ENCODE results near the gene TNS1.

Gene TNS1

GRCh38 chr2:217851191-217852020, 151.4 kb downstream of the TNS1 start:
- H3K27ac ChIP-seq (ENCODE audit: low read length): peak overlapping the region; percentile 74
- peaks cover 19 to 94% of the 10 kb centered on the region in 2 donors for H3K4me1 ChIP-seq (ENCODE audit: control insufficient read depth in 1 of 2, insufficient read depth in 2 of 2, low read length in 2 of 2)
- peak overlapping the region in 1 of 2 donors; percentile 3 for H3K4me3 ChIP-seq (ENCODE audit: low read depth in 1 of 2, low read length in 2 of 2)
- H3K9me3 ChIP-seq (ENCODE audit: control insufficient read depth in 1 of 2, low read length in 2 of 2): no peaks in the 10 kb centered on the region
- no peaks in the 10 kb centered on the region for H3K27me3 ChIP-seq (ENCODE audit: low read depth, low read length)
- H3K36me3 ChIP-seq (ENCODE audit: control insufficient read depth in 1 of 2, insufficient read depth in 2 of 2, low read length in 2 of 2): peaks cover 45 to 56% of the 10 kb centered on the region in 2 donors

- Histone ChIP-seq H3K4me3 (ENCODE audit: low read depth in 1 of 2, low read length in 2 of 2) (no peak overlapping the region), H3K27ac (ENCODE audit: low read length) (peak overlapping the region; percentile 74), H3K4me1 (ENCODE audit: control insufficient read depth in 1 of 2, insufficient read depth in 2 of 2, low read length in 2 of 2) (peaks cover 19 to 94% of the 10 kb centered on the region in 2 donors), H3K9me3 (ENCODE audit: control insufficient read depth in 1 of 2, low read length in 2 of 2) (no peaks in the 10 kb centered on the region), H3K36me3 (ENCODE audit: control insufficient read depth in 1 of 2, insufficient read depth in 2 of 2, low read length in 2 of 2) (peaks cover 41 to 55% of the 10 kb centered on the region in 2 donors), H3K27me3 (ENCODE audit: low read depth, low read length) (no peaks in the 10 kb centered on the region)
Measured at GRCh38 chr2:217849154-217849975, 153.4 kb downstream of the TNS1 start.

GRCh38 chr2:217848351-217848957, 154.3 kb downstream of the TNS1 start:
- no peaks in the 10 kb centered on the region for H3K27me3 ChIP-seq (ENCODE audit: low read depth, low read length)
- no peak overlapping the region for H3K27ac ChIP-seq (ENCODE audit: low read length)
- H3K9me3 ChIP-seq (ENCODE audit: control insufficient read depth in 1 of 2, low read length in 2 of 2): no peaks in the 10 kb centered on the region
- H3K4me3 ChIP-seq (ENCODE audit: low read depth in 1 of 2, low read length in 2 of 2): no peak overlapping the region
- H3K36me3 ChIP-seq (ENCODE audit: control insufficient read depth in 1 of 2, insufficient read depth in 2 of 2, low read length in 2 of 2): peaks cover 38 to 54% of the 10 kb centered on the region in 2 donors
- peaks cover 19 to 94% of the 10 kb centered on the region in 2 donors for H3K4me1 ChIP-seq (ENCODE audit: control insufficient read depth in 1 of 2, insufficient read depth in 2 of 2, low read length in 2 of 2)

GRCh38 chr2:217847552-217848350, 155.0 kb downstream of the TNS1 start:
- Histone ChIP-seq H3K27me3 (ENCODE audit: low read depth, low read length) (no peaks in the 10 kb centered on the region), H3K36me3 (ENCODE audit: control insufficient read depth in 1 of 2, insufficient read depth in 2 of 2, low read length in 2 of 2) (peaks cover 38 to 54% of the 10 kb centered on the region in 2 donors), H3K9me3 (ENCODE audit: control insufficient read depth in 1 of 2, low read length in 2 of 2) (no peaks in the 10 kb centered on the region), H3K27ac (ENCODE audit: low read length) (peak overlapping the region; percentile 20), H3K4me3 (ENCODE audit: low read depth in 1 of 2, low read length in 2 of 2) (no peak overlapping the region), H3K4me1 (ENCODE audit: control insufficient read depth in 1 of 2, insufficient read depth in 2 of 2, low read length in 2 of 2) (peaks cover 14 to 94% of the 10 kb centered on the region in 2 donors)

GRCh38 chr2:217847115-217847514, 155.7 kb downstream of the TNS1 start:
- H3K27ac ChIP-seq (ENCODE audit: low read length): peak overlapping the region; percentile 20
- H3K9me3 ChIP-seq (ENCODE audit: control insufficient read depth in 1 of 2, low read length in 2 of 2): no peaks in the 10 kb centered on the region
- H3K36me3 ChIP-seq (ENCODE audit: control insufficient read depth in 1 of 2, insufficient read depth in 2 of 2, low read length in 2 of 2): peaks cover 38 to 54% of the 10 kb centered on the region in 2 donors
- no peaks in the 10 kb centered on the region for H3K27me3 ChIP-seq (ENCODE audit: low read depth, low read length)
- H3K4me1 ChIP-seq (ENCODE audit: control insufficient read depth in 1 of 2, insufficient read depth in 2 of 2, low read length in 2 of 2): peaks cover 11 to 94% of the 10 kb centered on the region in 2 donors
- H3K4me3 ChIP-seq (ENCODE audit: low read depth in 1 of 2, low read length in 2 of 2): no peak overlapping the region

GRCh38 chr2:217846321-217846743, 156.5 kb downstream of the TNS1 start:
- H3K9me3 ChIP-seq (ENCODE audit: control insufficient read depth in 1 of 2, low read length in 2 of 2): no peaks in the 10 kb centered on the region
- peaks cover 8 to 94% of the 10 kb centered on the region in 2 donors for H3K4me1 ChIP-seq (ENCODE audit: control insufficient read depth in 1 of 2, insufficient read depth in 2 of 2, low read length in 2 of 2)
- no peaks in the 10 kb centered on the region for H3K27me3 ChIP-seq (ENCODE audit: low read depth, low read length)
- H3K36me3 ChIP-seq (ENCODE audit: control insufficient read depth in 1 of 2, insufficient read depth in 2 of 2, low read length in 2 of 2): peaks cover 46 to 62% of the 10 kb centered on the region in 2 donors
- H3K27ac ChIP-seq (ENCODE audit: low read length): no peak overlapping the region
- H3K4me3 ChIP-seq (ENCODE audit: low read depth in 1 of 2, low read length in 2 of 2): no peak overlapping the region

GRCh38 chr2:217845301-217845700, 157.5 kb downstream of the TNS1 start:
- peaks cover 0 to 94% of the 10 kb centered on the region in 2 donors for H3K4me1 ChIP-seq (ENCODE audit: control insufficient read depth in 1 of 2, insufficient read depth in 2 of 2, low read length in 2 of 2)
- H3K27ac ChIP-seq (ENCODE audit: low read length): no peak overlapping the region
- H3K36me3 ChIP-seq (ENCODE audit: control insufficient read depth in 1 of 2, insufficient read depth in 2 of 2, low read length in 2 of 2): peaks cover 46 to 65% of the 10 kb centered on the region in 2 donors
- no peaks in the 10 kb centered on the region for H3K27me3 ChIP-seq (ENCODE audit: low read depth, low read length)
- no peak overlapping the region for H3K4me3 ChIP-seq (ENCODE audit: low read depth in 1 of 2, low read length in 2 of 2)
- no peaks in the 10 kb centered on the region for H3K9me3 ChIP-seq (ENCODE audit: control insufficient read depth in 1 of 2, low read length in 2 of 2)

GRCh38 chr2:217844696-217845095, 158.1 kb downstream of the TNS1 start:
- Histone ChIP-seq H3K27me3 (ENCODE audit: low read depth, low read length) (no peaks in the 10 kb centered on the region), H3K9me3 (ENCODE audit: control insufficient read depth in 1 of 2, low read length in 2 of 2) (no peaks in the 10 kb centered on the region), H3K36me3 (ENCODE audit: control insufficient read depth in 1 of 2, insufficient read depth in 2 of 2, low read length in 2 of 2) (peaks cover 46 to 61% of the 10 kb centered on the region in 2 donors), H3K4me3 (ENCODE audit: low read depth in 1 of 2, low read length in 2 of 2) (no peak overlapping the region), H3K27ac (ENCODE audit: low read length) (no peak overlapping the region), H3K4me1 (ENCODE audit: control insufficient read depth in 1 of 2, insufficient read depth in 2 of 2, low read length in 2 of 2) (peaks cover 0 to 94% of the 10 kb centered on the region in 2 donors)

GRCh38 chr2:217843324-217843723, 159.5 kb downstream of the TNS1 start:
- Histone ChIP-seq H3K4me3 (ENCODE audit: low read depth in 1 of 2, low read length in 2 of 2) (no peak overlapping the region), H3K27me3 (ENCODE audit: low read depth, low read length) (no peaks in the 10 kb centered on the region), H3K9me3 (ENCODE audit: control insufficient read depth in 1 of 2, low read length in 2 of 2) (no peaks in the 10 kb centered on the region), H3K36me3 (ENCODE audit: control insufficient read depth in 1 of 2, insufficient read depth in 2 of 2, low read length in 2 of 2) (peaks cover 41 to 47% of the 10 kb centered on the region in 2 donors), H3K4me1 (ENCODE audit: control insufficient read depth in 1 of 2, insufficient read depth in 2 of 2, low read length in 2 of 2) (peaks cover 0 to 96% of the 10 kb centered on the region in 2 donors), H3K27ac (ENCODE audit: low read length) (no peak overlapping the region)

- no peak overlapping the region for H3K4me3 ChIP-seq (ENCODE audit: low read depth in 1 of 2, low read length in 2 of 2)
- H3K27ac ChIP-seq (ENCODE audit: low read length): peak overlapping the region; percentile 64
- no peaks in the 10 kb centered on the region for H3K27me3 ChIP-seq (ENCODE audit: low read depth, low read length)
- peaks cover 0 to 96% of the 10 kb centered on the region in 2 donors for H3K4me1 ChIP-seq (ENCODE audit: control insufficient read depth in 1 of 2, insufficient read depth in 2 of 2, low read length in 2 of 2)
- H3K9me3 ChIP-seq (ENCODE audit: control insufficient read depth in 1 of 2, low read length in 2 of 2): no peaks in the 10 kb centered on the region
- peaks cover 29 to 34% of the 10 kb centered on the region in 2 donors for H3K36me3 ChIP-seq (ENCODE audit: control insufficient read depth in 1 of 2, insufficient read depth in 2 of 2, low read length in 2 of 2)
Measured at GRCh38 chr2:217842017-217842416, 160.8 kb downstream of the TNS1 start.

All from muscle layer of duodenum (tissue), 2 donors.